Measurements from ENCODE around the gene FAR2.
"Not testable (repeated sequence)": the region's sequence is repeated elsewhere in the genome, so short reads cannot be mapped to it uniquely, and the experiment has no call there.

Gene FAR2

GRCh38 chr12:29148911-29149690, at the start of gene FAR2:
TSS of gene FAR2 (plus strand) at chr12:29149278. CDS start at chr12:29270450, 121,172 bp downstream.
- in situ Hi-C loops (cut with HindIII; ENCODE audit: low sequenced_read_pairs), result no loop called here

GRCh38 chr12:29102741-29103140, 46.3 kb upstream of the FAR2 start:
- in situ Hi-C loops (cut with HindIII; ENCODE audit: low sequenced_read_pairs), result no loop called here

GRCh38 chr12:29103539-29103974, 45.5 kb upstream of the FAR2 start:
- in situ Hi-C loops (cut with HindIII; ENCODE audit: low sequenced_read_pairs), result no loop called here

GRCh38 chr12:29104516-29104915, 44.6 kb upstream of the FAR2 start:
- in situ Hi-C loops (cut with HindIII; ENCODE audit: low sequenced_read_pairs), result no loop called here

GRCh38 chr12:29110506-29111442, 38.3 kb upstream of the FAR2 start:
- in situ Hi-C loops (cut with HindIII; ENCODE audit: low sequenced_read_pairs), result no loop called here

- in situ Hi-C loops (cut with HindIII; ENCODE audit: low sequenced_read_pairs), result no loop called here
These were observed 36.0 kb upstream of the FAR2 start for GRCh38 chr12:29113101-29113500.

GRCh38 chr12:29116414-29116813, 32.7 kb upstream of the FAR2 start:
- in situ Hi-C loops (cut with HindIII; ENCODE audit: low sequenced_read_pairs), result loop anchor here (5.0 kb wide), 1 partner anchor 44 kb away; no protein-coding TSS in a partner anchor

GRCh38 chr12:29131539-29131938, 17.5 kb upstream of the FAR2 start:
- in situ Hi-C loops (cut with HindIII; ENCODE audit: low sequenced_read_pairs), result no loop called here

- in situ Hi-C loops (cut with HindIII; ENCODE audit: low sequenced_read_pairs), result no loop called here
These were observed 16.8 kb upstream of the FAR2 start for GRCh38 chr12:29132316-29132715.

- in situ Hi-C loops (cut with HindIII; ENCODE audit: low sequenced_read_pairs), result no loop called here
These were observed 15.9 kb upstream of the FAR2 start for GRCh38 chr12:29133181-29133580.

- in situ Hi-C loops (cut with HindIII; ENCODE audit: low sequenced_read_pairs), result no loop called here
These were observed 15.4 kb upstream of the FAR2 start for GRCh38 chr12:29133680-29134079.

GRCh38 chr12:29138256-29138655, 10.8 kb upstream of the FAR2 start:
- in situ Hi-C loops (cut with HindIII; ENCODE audit: low sequenced_read_pairs), result not testable (repeated sequence)

GRCh38 chr12:29138855-29139254, 10.2 kb upstream of the FAR2 start:
- in situ Hi-C loops (cut with HindIII; ENCODE audit: low sequenced_read_pairs), result not testable (repeated sequence)

- in situ Hi-C loops (cut with HindIII; ENCODE audit: low sequenced_read_pairs), result no loop called here
These were observed 3.5 kb upstream of the FAR2 start for GRCh38 chr12:29145372-29146170.

GRCh38 chr12:29146196-29146595, 2.9 kb upstream of the FAR2 start:
- in situ Hi-C loops (cut with HindIII; ENCODE audit: low sequenced_read_pairs), result no loop called here

- in situ Hi-C loops (cut with HindIII; ENCODE audit: low sequenced_read_pairs), result no loop called here
These were observed 1.1 kb upstream of the FAR2 start for GRCh38 chr12:29147731-29148595.

GRCh38 chr12:29148596-29148910, 525 bp upstream of the FAR2 start:
- in situ Hi-C loops (cut with HindIII; ENCODE audit: low sequenced_read_pairs), result no loop called here

- in situ Hi-C loops (cut with HindIII; ENCODE audit: low sequenced_read_pairs), result no loop called here
These were observed 708 bp downstream of the FAR2 start for GRCh38 chr12:29149691-29150281.

- in situ Hi-C loops (cut with HindIII; ENCODE audit: low sequenced_read_pairs), result no loop called here
These were observed 1.4 kb downstream of the FAR2 start for GRCh38 chr12:29150462-29150861.
